HG03103 (cell line): ENCODE measurements around the gene FMO4.
"Not testable (repeated sequence)": the region's sequence is repeated elsewhere in the genome, so short reads cannot be mapped to it uniquely, and the experiment has no call there.

Source experiments
- ATAC-seq: cut with Tn5 transposase; IDR thresholded peaks from one replicate; pipeline ENCODE4 v1.9.1; 2021; ENCODE audit warnings: low read depth; ENCODE audit not compliant: unreplicated experiment

The FMO4 gene, protein sequence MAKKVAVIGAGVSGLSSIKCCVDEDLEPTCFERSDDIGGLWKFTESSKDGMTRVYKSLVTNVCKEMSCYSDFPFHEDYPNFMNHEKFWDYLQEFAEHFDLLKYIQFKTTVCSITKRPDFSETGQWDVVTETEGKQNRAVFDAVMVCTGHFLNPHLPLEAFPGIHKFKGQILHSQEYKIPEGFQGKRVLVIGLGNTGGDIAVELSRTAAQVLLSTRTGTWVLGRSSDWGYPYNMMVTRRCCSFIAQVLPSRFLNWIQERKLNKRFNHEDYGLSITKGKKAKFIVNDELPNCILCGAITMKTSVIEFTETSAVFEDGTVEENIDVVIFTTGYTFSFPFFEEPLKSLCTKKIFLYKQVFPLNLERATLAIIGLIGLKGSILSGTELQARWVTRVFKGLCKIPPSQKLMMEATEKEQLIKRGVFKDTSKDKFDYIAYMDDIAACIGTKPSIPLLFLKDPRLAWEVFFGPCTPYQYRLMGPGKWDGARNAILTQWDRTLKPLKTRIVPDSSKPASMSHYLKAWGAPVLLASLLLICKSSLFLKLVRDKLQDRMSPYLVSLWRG

DNA sequence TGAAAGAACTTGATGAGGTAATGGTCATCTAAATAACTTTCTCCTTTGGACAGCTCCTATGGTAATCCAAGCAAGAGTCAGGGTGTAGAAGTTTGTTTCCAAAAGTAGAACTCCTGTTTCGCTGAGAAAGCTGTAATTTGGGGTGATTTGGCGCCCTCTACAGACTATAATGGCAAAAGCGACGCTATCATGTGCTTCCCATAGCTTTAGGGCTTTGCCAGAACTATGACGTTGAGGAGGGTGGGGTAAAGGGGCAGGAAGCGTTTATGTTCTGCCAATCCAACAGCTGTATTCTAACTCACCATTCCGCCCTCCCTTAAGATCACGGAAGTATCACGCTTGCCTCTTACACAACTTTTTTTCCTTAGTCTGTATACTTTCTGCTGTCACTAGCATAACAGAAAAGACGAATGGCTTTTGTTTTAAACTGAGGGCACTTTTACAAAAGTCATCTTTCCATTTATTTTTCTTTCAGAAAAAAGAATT lies at the start of gene FMO4:
Gene FMO4, plus strand, starts transcription at position 349 of the 486 bp plus-strand sequence. CDS start 5,643 bp downstream, outside the sequence.
- peak; percentile 100 for ATAC-seq

DNA sequence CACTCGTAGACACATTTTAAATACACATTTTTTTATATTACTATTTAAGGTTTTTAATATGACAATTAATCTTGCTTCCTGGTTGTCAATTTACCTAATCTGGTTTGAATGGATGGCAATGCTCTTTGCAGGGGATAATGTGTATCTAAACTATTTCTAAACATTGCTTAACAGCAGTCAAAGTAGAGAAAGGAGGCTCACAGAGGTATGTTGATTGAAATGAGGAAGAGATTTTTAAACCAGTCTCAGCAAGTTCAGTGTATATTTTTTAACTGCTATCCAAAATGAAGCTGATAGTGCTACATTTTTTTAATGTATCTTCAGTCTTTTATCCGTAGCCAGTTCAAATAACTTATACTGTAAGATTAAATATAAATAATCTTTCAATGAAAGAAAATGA lies 48.3 kb upstream of the FMO4 start:
- no peak for ATAC-seq

DNA sequence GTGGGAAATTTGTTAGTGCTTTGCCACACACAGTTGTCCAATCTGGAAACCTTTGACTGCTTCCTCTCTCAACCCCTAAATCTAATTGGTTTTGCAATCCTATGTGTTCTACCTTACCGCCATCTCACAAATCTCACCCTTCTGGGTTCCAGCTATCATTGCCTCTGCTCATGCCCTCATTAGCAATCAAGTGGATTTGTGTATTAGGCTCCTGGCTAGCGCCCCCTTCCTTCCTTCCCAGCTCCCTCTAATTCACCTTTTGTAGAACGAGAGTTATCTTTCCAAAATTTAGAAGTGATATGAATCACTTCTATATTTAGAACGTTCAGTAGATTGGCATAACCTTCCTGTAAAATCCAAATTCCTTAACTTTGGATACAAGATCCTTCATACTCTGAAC lies 47.1 kb upstream of the FMO4 start:
- no peak for ATAC-seq

DNA sequence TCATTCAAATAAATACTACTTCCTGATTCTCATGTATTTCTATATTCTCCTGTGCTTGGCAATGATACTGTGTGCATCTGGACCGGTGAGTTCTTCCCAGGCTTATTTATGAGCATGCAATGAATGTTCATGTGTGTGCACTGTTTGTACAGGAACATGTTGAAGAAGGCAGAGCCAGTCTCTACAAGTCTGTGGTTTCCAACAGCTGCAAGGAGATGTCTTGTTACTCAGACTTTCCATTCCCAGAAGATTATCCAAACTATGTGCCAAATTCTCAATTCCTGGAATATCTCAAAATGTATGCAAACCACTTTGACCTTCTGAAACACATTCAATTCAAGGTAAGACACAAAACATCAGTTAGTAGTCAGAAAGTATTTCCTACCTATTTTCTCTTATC lies 46.6 kb upstream of the FMO4 start:
- ATAC-seq: no peak

DNA sequence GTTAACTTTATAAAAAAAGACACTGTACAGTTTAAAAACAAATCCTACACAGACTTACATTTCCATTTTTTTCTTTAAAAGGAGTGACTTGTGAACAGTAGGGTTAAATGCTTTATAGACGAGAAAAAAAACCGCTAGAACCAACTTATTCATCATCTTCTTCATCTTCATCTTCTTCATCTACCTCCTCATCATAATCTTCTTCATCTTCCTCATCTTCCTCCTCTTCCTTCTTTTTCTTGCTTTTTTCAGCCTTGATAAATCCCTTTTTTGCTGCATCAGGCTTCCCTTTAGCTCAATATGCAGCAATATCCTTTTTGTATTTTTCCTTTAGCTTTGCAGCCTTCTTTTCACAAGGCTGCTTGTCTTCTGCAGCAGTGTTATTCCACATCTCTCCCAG lies 43.2 kb upstream of the FMO4 start:
- no peak for ATAC-seq

DNA sequence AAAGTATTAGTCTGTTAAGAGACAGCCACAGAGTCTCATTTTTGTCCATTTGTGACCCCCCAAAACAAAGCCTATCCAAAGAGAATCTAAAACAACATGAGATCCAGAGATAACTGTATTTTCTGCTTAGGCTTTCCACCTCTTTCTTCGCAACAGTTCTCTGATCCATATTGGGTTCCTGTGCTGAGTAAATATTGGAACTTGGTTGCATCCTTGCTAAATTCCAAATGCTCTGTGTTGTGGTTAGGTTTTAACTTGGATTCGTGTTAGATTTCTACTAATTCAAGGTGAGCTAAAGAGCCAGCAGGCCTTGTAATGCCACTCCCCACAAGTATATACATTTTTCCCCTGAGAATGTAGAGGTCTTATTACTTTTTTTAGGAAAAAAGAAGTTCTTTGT lies 36.4 kb upstream of the FMO4 start:
- no peak for ATAC-seq

DNA sequence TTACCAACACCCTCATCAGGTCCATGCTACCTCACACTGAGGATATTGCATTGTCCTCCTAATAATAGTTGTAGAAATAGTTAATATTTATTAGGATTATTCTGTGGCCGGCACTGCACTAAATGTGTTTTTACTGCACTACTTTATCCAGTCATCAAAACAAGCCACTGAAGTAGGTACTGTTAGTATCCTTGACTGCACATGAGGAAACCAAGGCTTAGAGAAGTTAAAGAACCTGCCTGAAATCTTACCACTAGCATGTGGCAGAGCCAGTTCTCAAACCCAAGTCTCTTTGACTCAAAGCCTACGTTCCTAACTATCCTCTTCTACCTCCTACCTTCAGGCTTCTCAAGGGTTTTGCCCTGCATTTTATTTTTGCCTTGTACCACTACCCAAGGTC lies 34.7 kb upstream of the FMO4 start:
- no peak for ATAC-seq

DNA sequence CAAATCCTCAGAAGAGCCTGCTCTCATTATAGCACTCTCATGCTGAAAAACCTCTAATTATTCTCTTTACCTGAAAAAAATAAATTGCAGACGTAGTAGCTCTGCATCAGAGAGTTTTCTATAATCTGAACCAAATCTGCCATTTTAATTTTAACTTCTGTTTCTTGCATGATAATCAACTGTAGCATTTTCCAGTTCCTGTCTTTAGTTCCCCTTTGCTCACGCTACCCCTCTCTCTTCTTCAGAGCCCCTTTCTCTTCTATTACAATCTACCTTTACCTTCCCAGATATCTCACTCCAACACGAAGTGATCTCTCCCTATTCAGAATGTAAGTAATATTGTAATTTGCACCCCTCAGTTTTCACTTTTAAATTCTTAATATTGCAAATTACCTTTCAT lies 34.3 kb upstream of the FMO4 start:
- no peak for ATAC-seq

DNA sequence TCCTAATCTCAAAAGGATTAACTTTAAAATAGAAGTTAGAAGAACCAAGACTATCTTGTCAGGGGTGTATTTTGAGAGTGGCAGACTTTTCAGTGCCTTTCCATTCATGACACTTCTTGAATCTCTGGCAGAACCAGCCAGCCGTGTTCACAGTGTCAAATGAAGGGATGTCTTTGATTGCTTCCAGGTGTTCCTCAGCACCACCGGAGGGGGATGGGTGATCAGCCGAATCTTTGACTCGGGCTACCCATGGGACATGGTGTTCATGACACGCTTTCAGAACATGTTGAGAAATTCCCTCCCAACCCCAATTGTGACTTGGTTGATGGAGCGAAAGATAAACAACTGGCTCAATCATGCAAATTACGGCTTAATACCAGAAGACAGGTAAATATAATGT lies 33.4 kb upstream of the FMO4 start:
- ATAC-seq: no peak

DNA sequence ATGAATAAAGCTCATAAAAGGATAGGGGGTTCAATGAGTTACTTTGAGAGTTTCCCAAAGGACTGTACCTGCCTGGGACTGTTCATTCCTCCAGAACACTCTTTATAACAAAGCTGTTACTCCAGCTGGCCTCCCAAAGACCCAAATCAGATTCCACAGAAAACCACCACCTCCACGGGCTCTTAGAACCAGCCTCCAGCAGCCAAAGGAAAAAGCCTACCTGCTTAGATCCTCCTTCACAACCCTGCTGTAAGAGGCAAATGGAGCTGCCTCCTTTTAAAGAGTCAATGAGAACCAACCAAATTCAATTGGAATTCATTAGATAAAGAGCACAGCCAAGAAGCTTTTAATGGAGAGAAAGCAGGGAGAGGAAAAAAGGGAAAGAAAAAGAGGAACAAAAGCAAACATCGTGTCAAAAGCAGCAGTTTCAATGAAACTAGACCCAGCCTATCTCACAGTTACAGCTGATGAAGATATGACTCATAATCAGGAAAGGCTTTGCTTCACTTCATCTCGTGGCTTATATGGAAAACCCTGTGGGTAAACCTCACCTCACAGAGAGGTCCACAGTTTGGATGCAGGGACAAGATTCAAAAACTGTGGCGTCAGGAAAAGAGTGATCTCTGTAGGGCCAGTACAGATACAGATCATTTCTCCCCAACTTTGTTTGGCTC lies 27.8 kb upstream of the FMO4 start:
- ATAC-seq: peak; percentile 56

DNA sequence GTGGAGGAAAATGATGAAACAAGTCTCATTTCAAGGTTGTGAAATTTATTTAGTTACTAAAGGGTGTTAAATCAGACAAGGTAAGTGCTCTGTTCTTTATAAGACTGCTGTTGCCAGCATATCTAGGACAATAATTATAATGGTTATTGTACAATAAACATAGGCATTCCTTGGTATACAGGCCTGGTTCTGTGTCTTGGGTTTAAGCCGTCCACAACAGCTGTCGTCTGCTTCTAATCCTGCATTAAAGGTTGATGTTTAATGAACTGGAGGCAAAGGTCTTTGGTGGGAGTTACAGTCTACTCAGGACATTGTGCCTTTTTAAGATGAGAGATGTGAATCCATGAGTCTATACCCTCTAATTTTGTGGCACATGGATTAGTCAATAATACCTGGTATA lies 23.4 kb upstream of the FMO4 start:
- ATAC-seq: no peak

DNA sequence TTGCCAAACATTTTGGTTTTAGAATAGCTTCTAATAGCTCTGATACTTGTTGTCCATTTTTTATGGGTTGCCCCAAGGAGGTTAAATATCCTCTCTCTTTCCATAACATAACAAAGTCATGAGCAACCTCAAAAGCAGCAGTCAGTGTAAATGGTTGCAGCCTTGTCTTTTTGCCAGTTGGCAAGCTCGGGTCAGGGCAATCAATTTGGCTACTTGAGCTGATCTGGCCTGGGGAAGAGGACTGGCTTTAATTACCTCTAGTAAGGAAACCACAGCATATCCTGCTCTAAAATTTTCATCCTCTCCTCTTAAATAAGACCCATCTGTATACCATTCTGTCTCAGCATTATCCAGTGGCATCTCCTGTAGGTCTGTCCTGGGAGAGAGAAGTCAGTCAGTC lies 21.2 kb upstream of the FMO4 start:
- no peak for ATAC-seq

DNA sequence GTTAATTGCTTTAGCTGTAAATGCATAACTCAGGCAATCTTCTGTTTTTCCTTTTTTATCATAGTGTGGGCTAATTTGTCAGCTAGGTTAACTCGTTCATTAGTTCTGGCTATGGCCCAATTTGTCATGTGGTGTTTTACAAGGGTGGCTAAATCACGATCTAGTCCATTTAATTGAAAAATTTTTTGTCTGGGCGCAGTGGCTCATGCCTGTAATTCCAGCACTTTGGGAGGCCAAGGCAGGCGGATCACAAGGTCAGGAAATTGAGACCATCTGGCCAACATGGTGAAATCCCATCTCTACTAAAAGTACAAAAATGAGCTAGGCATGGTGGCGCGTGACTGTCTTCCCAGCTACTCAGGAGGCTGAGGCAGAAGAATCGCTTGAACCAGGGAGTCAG lies 18.6 kb upstream of the FMO4 start:
- ATAC-seq: not testable (repeated sequence)

DNA sequence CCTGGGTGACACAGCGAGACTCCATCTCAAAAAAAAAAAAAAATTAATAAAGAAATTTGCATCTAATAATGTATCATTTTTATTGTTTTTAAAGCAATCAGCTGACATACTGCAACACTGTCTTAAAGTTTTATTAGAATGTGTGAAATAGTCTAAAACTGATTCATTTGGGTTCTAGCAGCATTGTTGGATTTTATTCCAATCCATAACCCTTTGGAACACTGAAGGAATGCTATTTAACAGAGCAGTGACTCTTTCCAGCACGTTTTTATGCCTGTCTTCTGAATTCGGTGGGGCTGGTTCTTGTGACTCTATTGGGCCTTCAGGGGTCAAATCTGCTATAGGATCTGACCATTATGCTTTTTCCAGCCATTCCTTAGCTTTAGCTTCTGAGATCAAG lies 18.2 kb upstream of the FMO4 start:
- no peak for ATAC-seq

DNA sequence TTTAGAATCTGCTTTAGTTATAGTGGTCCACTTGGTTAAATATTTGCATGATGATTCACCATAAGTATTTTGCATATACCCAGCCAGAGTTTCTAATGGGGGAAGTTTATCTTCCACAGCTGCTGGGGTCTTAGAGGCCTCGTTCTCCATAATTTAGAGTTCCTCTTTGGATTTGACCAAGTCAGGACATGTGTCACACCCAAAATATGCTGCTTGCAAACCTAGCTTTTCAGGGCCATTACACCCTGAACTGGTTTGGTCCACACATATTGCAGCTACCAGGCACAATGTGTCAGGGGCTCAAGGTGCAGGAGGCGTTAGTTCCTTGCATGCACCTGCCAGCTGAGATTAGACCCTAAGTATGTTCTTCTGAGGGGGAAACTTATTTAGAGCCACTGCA lies 17.1 kb upstream of the FMO4 start:
- ATAC-seq: no peak

DNA sequence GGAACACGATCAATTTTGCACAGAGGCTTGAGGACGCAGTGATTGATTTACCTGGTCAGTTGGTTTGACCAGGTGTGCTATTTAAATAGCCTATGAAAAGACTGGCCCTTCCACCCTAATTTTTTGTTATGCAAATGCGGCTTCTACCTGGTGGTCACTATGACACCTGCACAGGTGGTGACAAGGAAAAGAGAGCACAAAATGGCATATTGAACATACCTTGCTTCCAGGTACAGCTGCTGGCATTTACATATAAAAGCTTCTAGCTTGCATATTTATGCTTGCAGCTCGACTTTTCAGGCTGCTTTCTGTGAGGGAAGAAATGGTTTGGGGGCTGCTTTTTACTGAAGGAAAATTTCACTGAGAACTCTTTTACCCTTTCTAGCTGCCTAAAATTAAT lies 15.3 kb upstream of the FMO4 start:
- no peak for ATAC-seq

DNA sequence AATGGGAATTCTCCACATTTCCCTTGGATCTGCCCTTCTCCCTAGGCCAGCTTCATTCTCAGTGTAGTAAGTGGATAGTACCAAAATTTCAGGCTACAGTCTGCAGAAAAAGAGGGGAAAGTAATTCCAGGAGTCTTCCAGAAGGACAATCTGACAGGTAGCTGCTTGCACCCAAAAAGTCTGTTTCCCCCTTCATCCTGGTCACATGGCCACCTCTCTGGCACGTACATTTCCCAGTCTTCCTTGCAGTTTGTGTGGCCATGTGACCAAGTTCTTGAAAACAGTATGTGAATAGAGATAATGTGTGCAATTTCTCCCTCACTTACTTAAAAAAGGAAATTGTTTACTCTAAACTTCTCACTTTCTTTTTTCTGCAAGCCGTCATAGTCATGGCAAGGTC lies 14.6 kb upstream of the FMO4 start:
- ATAC-seq: no peak

DNA sequence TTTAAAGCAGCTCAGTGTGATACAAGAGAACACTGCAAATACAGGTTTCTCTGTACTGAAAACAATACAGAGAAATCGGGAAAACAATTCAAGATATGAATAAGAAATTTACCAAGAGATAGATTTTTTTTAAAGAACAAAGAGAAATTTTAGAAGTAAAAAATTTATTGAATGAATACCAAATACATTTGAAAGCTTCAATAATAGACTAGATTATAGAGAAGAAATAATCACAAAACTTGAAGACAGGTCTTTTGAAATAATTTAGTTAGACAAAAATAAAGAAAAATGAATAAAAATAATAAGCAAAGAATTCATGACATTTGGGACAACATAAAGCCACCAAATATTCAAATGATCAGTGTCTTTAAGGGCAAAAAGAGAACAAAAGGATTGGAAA lies 13.6 kb upstream of the FMO4 start:
- ATAC-seq: no peak

DNA sequence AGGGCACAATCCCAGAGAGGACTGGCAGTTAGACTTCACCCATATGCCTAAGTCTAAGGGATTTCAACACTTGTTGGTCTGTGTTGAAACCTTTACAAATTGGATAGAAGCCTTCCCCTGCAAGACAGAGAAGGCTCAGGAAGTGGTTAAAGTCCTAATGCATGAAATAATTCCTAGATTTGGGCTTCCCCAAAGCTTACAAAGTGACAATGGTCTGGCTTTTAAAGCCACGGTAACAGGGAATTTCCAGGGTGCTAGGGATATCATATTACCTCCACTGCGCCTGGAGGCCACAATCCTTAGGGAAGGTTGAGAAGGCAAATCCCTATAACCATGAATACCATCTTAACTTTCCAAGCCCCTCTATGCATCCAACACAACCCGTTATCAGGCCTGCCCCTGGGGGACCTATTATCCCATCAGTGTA lies 3.3 kb upstream of the FMO4 start:
- ATAC-seq: no peak

DNA sequence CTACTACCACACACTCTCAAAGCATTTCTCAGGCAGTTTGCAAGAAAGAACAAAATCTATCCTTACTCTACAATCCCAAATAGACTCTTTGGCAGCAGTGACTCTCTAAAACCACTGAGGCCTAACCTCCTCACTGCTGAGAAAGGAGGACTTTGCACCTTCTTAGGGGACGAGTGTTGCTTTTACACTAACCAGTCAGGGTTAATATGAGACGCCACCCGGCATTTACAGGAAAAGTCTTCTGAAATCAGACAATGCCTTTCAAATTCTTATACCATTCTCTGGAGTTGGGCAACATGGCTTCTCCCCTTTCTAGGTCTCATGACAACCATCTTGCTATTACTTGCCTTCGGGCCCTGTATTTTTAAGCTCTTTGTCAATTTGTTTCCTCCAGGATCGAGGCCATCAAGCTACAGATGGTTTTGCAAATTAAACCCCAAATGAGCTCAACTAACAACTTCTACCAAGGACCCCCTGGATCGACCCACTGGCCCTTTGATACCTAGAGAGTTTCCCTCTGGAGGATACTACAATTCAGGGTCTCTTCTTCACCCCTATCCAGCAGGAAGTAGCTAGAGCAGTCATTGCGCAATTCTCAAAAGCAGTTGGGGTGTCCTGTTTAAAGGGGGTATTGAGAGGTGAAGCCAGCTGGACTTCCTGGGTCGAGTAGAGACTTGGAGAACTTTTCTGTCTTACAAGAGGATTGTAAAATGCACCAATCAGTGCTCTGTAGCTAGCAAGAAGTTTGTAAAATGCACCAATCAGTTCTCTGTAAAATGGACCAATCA lies 2.0 kb upstream of the FMO4 start:
- no peak for ATAC-seq

DNA sequence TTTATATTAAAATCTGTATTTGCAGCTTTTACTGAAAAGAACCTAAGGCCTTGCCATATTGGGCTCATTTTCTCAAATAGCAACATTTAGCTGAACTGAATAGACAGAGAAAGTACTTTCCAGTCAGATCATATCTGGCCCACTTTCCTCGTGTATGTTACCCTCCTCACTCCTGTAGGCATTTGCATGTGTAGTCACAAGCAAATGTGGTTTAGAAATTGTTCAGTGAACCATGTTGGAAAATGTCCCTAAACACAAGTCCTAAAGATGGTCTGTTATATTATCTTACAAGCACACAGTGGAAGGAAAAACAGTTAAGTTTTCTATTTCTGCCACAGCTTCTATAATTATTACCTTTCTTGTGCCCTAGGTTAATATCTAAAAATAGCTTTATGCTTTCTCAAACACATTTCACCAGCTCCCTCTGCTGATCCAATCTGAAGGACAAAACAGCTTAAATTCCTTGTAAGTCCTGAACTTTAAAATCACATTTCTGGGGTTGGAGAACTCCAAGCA lies 606 bp upstream of the FMO4 start:
- ATAC-seq: peak; percentile 38
